COR-L47 (cell line): Measurements from ENCODE around the gene HNRNPH2.

Experiments used
- DNase-seq: peaks from one replicate; lab custom pipeline; 2025; lab: John Stamatoyannopoulos, UW

HNRNPH2 gene

GRCh38 chrX:101397779-101398178 is 10.2 kb upstream of the HNRNPH2 start:
- no peak for DNase-seq

DNA sequence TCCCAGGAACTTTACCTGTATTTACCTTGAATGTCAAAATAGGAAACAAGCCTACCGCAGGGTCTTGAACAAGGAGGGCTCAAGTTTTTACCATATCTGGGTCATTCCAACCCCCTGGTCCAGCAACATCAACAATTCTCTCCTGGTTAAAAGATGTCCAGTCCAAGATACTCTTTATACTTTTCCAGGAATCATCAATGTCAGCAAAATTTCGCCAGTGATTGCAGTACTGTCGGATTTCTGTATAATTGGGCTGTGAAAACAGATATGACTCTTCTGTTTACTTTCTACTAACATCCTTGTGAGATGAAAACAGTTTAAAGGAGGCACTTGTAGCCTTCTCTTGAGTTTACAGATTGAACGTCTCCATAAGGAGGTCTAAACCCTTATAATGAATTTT is 9.3 kb upstream of the HNRNPH2 start:
- DNase-seq, result no peak

DNA sequence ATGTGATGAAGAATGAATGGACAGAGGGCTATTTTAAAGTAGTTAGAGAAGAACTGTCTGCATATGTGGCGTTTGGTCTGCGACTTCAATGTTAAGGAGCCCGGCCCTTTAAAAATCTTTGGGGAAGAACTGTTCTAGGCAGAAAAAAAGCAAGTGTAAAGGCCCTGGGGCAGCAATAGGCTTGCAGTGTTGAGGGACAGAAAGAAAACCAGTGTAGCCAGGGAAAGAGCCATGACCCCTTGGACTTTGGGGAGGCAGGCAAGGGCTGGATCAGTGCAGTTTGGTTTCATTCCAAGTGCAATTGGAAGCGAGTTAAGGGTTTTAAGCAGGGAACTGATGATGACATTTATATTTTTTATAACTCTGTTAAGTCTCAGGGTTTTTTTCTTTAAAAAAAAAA is 8.2 kb upstream of the HNRNPH2 start:
- no peak for DNase-seq

GRCh38 chrX:101407167-101407747 is 765 bp upstream of the HNRNPH2 start:
- no peak for DNase-seq

GRCh38 chrX:101408532-101408841 is 465 bp downstream of the HNRNPH2 start:
- DNase-seq, result no peak

- DNase-seq, result no peak
Observed at GRCh38 chrX:101409043-101409442, 1.0 kb downstream of the HNRNPH2 start.

DNA sequence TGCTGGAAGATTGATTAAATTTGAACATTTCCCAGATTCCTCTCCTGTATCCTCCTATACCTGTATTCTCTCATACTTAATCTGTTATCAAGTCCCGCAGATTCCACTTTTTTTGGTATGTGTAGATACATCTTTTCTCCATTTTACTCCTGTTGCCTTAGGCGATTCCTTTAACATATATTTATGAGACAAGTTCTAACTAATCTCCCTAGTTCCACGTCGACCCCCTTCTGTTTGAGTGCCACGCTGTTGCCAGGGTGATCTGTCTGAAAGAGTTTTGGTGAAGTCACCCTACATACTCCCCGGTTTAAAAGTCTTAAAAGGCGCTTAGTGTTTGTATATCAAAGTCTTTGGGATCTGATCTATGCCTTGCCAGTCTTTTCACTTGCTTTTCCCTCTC is 2.4 kb downstream of the HNRNPH2 start:
- no peak for DNase-seq

DNA sequence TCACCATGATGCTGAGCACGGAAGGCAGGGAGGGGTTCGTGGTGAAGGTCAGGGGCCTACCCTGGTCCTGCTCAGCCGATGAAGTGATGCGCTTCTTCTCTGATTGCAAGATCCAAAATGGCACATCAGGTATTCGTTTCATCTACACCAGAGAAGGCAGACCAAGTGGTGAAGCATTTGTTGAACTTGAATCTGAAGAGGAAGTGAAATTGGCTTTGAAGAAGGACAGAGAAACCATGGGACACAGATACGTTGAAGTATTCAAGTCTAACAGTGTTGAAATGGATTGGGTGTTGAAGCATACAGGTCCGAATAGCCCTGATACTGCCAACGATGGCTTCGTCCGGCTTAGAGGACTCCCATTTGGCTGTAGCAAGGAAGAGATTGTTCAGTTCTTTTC is 4.0 kb downstream of the HNRNPH2 start:
- no peak for DNase-seq

DNA sequence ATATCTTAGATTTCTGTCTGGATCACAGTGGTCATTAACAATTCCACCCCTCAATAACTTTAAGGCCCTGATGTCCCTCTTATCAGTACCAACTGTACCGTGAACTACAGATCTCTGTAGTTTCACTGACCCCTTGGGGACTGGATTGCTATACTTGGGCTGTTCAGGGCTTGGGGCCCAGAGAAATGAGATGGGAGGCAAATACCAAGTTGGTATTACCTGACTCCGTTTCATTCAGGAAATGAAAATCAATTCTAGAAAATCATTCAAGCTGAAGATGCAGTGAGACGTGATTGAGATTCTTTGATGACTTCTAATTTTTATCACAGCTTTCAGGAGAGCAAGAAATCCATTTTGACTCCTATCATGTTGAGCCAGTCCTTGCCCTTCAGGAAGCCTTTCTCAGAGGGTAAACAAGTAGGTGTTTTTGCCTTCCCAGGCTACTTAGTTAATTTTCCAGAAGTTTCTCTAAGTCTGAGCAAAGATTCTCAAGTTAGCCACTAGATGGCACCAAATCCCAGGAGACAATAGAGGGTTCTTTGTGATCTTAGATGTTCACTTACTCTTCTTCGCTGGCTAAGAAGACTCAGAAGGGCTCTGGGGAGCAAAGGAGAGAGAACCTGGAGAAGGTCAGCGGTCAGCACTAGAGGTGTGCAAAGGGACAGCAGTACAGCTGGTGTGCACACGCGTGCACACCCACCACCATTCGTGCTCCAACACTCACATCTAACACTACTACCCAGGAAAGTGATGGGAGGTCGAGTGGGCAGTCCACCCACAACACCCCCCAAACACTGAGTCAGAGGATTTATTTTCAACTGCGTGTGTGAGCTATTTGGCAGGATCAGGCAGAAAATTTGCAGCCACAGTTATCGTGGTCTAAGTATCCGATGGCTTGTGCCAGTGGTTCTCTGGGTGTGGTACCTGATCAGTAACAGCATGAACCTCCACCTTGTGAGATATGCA is 7.4 kb downstream of the HNRNPH2 start:
- peak; percentile 18 for DNase-seq

- DNase-seq, result no peak
Observed at GRCh38 chrX:101416691-101417090, 8.7 kb downstream of the HNRNPH2 start.

- no peak for DNase-seq
Observed at GRCh38 chrX:101417190-101417589, 9.2 kb downstream of the HNRNPH2 start.

GRCh38 chrX:101417981-101418841 is 10.2 kb downstream of the HNRNPH2 start:
- peak; percentile 4 for DNase-seq

- DNase-seq, result no peak
Observed at GRCh38 chrX:101419489-101419888, 11.5 kb downstream of the HNRNPH2 start.

- no peak for DNase-seq
Observed at GRCh38 chrX:101427954-101428353, 19.9 kb downstream of the HNRNPH2 start.

- DNase-seq, result no peak
Observed at GRCh38 chrX:101429934-101430333, 21.9 kb downstream of the HNRNPH2 start.

GRCh38 chrX:101430457-101431078 is 22.5 kb downstream of the HNRNPH2 start:
- no peak for DNase-seq

DNA sequence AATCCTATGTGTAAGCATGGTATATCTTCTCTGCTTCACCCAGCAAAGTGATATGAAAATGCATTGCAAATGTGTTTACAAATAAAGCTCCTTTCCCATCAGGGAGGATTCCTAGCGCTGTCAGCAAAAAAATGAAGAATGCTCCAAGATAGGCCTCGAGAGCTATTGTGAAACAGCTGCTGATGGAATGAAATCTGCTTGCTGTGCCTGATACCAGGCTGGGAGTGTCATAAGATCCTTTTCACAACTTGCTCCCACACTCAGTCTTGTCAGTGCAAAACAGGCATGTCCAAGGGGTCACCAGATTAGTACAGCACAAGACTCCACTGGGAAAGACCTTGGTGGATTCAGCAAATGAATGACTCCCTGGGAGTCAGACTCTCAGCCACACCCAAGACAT is 34.1 kb downstream of the HNRNPH2 start:
- DNase-seq, result no peak

DNA sequence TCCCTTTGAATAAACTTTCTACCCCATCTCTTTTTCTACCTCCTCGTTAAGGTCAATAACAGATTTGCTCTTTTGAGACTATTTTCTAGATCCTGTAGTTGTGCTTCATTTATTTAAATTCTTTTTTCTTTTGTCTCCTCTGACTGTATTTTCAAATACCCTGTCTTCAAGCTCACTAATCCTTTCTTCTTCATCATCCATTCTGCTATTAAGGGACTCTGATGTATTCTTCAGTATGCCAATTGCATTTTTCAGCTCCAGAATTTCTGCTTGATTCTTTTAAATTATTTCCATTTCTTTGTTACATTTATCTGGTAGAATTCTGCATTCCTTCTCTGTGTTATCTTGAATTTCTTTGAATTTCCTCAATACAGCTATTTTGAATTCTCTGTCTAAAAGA is 41.3 kb downstream of the HNRNPH2 start:
- DNase-seq, result no peak

DNA sequence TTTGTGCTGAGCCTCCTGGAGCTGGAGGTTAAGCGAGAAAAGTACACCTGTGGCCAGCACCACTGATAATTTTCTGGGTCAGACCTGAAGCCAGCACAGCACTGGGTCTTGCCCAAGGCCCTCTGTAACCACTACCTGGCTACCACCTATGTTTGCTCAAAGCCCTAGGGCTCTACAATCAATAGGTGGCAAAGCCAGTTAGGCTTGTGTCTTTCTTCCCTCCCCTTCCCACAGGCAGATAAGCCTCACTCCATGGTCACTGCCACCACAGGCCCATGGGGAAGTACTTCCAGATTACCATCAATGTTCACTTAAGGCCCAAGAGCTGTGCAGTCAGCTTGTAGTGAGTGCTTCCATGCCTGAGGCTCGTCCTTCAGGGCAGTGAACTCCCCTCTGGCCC is 42.1 kb downstream of the HNRNPH2 start:
- no peak for DNase-seq

GRCh38 chrX:101450961-101451360 is 42.9 kb downstream of the HNRNPH2 start:
- DNase-seq, result no peak

DNA sequence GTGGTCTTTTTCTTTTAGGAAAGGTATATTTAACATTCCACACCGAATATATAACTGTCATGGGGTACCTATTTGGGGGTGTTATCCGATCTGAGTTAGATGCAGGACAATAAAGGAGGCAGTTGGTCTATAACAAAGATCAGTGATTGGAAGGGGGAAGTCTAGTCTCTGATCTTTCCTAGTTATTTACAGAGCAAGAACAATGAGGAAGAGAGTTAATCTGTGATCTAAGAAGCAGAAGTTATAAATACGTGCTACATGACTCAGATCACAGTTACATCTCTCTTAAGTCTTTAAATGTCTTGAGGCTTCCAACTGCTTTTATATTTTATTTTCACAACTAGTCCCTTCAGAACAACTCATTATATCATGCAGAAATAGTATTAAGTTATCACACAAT is 44.0 kb downstream of the HNRNPH2 start:
- no peak for DNase-seq

- DNase-seq, result no peak
Observed at GRCh38 chrX:101460669-101461068, 52.6 kb downstream of the HNRNPH2 start.
